ENCODE measurements around the gene PCIF1.

PCIF1 gene

DNA sequence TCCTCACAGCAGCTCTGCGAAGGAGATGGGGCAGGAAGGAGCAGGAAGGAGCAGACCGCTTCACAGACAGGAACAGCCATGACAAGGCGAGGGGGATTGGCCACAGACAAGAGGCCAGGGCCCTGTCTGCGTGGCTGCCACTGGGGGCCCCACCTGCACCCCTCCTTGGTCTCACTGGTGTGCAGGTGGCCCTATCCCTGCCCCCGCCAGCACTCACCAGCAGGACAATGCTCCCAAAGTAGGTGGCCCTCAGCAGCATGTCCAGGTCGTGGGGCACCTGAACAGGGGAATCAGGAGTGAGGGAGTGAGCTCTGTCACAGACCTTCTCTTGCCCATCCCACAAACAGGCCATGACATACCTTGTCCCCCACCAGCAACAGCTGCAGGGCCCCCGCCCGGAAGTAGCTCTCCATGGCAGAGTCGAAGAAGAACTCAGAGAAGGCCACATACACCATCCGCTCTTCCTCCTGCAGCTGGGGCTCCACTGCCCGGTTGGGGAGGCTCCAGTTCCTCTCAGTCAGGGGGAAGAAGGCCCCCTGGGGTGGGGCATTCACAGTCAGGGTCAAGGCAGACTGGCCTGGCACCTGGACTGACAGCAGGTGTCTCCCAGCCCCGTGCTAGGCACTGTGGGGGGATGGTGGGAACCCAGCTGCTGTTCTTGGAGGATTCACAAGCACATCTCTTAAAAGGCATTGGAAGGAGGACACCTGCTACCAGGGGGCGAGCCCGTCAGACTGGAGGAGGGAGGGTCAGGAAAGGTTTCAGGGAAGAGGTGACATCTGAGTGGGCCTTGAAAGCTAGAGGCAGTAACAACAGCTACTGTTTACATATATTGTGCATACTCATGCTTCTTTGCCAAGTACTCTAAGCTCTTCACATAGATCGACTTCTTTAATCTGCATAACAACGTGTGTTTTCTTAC lies 29.6 kb upstream of the PCIF1 start:
- no peak for DNase-seq (ENCODE audit: low read depth in 4 of 4, low spot score in 1 of 4)

DNA sequence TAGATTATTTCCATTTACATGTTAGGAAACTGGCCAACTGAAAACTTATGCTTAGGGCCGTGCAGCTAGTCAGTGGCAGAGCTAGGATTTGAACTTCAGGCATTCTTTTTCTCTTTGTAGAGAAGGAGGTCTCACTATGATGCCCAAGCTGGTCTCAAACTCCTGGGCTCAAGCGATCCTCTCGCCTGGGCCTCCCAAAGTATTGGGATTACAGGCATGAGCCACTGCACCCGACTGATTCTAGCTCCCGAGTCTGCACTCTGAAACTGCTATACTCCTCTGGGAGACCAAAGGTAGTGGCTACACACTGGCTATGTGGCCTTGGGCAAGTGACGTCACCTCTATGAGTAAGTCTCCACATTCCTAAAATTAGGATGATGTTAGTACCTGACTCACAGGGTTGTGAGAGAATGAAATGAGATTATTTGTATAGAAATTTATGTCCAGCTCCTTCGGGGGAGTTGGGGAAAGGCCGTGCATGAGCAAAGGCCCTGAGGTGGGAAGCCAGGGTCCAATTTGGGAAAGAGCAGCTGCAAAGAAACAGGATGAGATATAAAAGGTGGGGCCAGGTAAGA lies 28.9 kb upstream of the PCIF1 start:
- DNase-seq (ENCODE audit: low read depth in 4 of 4, low spot score in 1 of 4): no peak

DNA sequence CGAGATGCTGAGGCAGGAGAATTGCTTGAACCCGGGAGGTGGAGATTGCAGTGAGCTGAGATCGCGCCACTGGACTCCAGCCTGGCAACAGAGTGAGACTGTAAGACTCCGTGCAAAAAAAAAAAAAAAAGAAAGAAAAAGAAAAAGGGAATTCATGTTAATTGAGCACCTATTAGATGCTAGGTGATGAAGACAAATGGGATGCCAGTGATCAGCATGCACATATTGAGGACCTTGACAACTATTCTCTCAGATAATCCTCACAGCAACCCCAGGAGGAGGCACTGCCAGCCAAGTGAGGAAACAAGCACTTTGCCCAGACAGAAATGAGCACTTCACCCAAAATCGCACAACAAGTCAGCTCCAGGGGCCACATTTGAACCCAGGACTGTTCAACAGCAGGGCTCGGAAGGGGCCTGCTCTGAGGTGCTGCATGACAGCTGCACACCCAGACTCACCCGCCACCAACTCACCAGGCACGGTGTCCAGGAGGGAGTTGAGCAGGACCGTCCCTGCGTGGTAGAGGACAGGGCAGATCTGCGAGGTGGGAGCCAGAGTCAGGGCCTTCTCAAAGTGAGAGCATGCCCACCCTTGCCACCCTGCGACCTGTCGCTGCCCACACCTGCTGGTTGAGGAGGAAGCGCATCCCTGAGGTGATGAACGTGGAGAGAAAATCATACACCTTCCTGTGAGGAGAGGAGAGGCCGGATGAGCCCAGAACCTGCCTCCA lies 27.1 kb upstream of the PCIF1 start:
- no peak for DNase-seq (ENCODE audit: low read depth in 4 of 4, low spot score in 1 of 4)

DNA sequence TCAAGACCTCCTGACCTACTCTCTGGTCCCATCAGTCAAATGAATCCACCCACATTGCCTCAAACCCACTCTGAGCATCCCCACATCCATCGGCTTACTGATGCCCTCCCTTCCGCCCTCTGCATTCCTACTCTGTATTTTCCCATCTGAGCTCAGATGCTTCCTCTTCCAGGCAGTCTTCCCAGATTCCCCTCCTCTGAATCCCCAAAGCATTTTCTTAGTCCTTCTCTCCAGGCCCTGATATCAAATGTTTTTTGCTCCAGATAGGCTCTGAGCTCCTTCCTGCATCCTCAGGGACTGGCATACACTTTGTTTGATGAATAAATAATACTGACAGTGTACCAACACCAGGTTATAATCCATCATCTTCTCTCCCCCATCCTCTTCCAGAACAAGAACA lies 26.4 kb upstream of the PCIF1 start:
- no peak for DNase-seq (ENCODE audit: low read depth in 4 of 4, low spot score in 1 of 4)

DNA sequence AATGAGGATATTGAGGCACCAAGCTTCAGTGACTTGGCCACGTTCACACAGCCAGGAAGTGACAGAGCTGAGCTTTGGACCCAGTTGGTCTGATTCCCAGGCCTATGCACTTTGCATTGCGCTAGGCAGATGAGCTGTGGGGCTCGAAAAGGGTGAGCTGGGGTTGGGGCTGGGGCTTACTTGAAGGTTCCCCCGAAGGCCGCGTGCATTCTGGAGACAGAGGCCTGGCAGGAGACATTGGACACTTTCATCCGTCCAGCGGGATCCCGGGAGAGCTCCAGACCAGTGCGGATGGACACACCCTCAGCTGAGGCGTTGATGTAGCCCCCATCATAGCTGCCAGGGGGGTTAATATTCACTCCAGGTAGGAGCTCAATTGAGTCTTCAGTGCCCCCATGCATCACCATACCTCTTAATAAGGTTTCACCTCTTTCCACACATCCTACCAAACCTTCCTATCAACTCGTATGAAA lies 25.1 kb upstream of the PCIF1 start:
- no peak for DNase-seq (ENCODE audit: low read depth in 4 of 4, low spot score in 1 of 4)

DNA sequence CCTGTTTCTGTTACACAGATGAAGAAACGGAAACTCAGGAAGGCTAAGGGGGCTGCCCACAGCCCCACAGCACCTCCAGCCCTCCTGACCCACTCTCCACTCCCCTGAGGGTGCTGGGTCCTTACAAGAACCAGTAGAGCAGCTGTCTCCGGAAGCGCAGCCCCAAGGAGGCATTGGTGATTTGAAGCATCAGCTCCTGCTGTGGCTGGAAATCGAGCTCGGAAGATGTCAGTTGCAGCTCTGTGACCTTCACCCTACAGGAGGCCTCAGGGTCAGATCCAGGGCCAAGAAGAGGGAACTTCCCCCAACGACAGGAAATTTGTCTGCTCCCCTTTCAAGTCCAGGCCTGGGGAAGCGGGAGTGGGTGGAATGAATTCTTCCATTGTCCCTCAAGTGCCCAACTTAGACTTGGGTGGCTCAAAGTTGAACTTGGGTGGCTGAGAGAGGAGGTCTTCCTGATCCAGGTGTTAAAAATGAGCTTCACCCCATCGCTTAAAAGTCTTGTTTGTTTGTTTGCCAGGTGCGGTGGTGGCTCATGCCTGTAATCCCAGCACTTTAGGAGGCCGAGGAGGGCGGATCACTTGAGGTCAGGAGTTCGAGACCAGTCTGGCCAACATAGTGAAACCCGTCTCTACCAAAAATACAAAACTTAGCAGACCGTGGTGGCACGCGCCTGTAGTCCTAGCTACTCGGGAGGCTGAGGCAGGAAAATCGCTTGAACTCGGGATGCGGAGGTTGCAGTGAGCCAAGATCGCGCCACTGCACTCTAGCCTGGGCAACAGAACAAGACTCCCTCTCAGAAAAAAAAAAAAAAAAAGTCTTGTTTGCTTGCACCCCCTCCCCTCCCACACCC lies 24.4 kb upstream of the PCIF1 start:
- DNase-seq (ENCODE audit: low read depth in 4 of 4, low spot score in 1 of 4): no peak

DNA sequence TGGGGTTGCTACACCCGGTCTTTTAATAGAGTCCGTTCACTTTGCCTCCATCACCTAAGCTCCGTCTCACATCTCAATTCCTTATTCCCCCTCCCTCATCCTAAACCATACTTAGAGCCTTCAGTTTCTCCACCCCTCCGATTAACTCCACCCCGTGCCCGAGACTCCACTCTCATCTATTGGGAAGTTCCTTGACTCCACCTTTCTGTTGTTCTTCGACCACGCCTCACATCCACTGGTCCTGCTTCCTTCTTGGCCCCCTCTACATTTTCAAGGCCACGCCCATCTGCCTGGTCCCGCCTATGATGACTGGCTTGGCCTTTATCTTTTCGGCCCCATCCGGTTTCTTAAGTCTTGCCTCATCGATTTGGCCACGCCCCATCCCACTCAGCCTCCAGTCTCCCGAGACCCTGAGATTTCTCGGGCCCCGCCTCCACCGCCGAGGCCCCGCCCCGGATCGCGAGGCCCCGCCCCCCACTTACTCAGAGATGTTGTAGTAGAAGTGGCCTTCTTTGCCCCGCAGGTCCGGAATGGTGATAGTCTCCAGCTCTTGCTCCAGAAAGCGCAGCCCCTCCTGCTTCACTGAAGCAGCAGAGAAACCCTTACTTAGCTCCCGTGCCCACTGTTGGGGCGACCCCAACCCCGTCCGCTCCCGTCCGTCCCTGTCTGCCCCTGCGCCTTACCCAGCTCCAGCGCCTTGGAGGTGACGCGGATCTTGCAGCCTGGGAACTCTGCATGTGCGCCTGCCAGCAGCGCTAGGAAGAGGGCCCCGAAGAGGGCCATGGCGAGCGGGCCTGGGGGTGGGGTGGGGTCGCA lies 23.6 kb upstream of the PCIF1 start:
- peak; percentile 82 to 93 (median 86) for DNase-seq (ENCODE audit: low read depth in 4 of 4, low spot score in 1 of 4)

DNA sequence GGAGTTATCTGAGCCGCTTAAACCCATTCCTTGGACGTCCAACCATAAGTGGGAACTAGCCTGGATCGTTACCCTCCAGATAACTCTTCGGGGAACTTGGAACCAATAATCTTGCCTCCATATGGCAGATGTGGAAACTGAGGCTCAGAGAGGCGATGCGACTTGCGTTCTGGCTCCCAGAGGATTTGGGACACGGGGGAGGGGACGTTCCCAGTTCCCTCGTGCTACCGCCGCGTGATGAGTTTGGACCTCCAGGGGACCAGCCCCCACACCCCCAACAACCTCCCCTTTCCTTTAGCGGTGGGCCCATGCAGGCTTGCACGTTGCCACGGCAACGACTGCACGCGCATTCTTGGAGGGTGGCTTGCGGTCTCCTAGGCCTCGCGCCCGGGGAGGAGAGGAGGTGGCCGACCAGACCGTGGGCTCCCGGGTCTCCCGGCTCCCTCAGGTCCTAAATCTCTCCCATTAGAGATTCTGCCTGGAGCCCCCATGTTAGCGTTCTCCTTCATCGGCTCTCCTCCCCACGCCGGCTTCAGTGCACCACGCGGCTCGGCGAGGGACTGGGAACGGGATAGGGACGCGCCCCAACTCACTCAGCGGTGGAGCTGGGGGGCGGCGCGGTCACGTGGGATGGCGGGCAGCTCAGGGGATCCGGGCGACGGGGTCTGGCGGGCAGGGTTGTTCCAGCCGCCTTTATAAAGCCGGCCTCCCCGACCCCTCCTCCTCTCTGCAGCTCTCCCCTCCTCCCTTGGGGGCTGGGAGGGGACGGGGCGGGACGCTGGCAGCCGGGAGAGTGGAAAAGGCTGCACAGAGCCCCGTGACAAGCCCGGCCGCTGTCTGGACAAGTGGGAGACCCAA lies 22.8 kb upstream of the PCIF1 start, which contains the start of gene PLTP:
TSS of gene PLTP (minus strand) at position 670 of the 858 bp plus-strand sequence. CDS start 703 bp downstream, outside the sequence.
- DNase-seq (ENCODE audit: low read depth in 4 of 4, low spot score in 1 of 4): no peak

DNA sequence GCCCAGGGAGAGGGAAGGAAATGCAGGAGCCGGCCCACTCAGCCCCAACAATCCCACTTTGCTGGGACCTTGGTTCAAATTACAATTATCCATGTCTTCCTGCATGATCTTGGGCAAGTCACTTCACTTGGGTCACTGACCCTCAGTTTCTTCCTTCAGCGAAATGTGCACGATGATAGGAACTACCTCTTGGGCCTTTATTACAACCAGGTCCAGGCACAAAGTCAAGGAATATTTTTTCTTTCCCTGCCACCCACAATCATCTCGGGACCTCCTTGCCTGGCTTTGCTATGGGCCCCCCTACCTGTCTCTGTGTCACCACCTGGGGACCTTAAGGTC lies 22.2 kb upstream of the PCIF1 start:
- DNase-seq (ENCODE audit: low read depth in 4 of 4, low spot score in 1 of 4): no peak

DNA sequence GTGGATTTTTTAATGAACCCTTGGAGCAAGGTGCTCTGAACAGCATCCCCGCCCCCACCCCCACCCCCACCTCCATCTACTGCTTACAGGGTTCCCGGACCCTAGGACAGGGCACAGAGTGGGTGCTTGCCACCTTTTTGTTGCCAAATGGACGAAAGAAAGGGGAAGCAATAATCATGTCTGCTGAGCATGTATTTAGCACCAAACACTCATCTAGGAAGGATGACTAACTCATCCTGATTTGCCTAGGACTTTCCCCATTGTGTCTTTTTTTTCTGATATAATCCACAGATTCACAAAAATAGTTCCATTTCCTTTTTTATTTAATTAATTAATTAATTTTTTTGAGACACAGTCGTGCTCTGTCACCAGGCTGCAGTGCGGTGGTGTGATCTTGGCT lies 21.4 kb upstream of the PCIF1 start:
- no peak for DNase-seq (ENCODE audit: low read depth in 4 of 4, low spot score in 1 of 4)

DNA sequence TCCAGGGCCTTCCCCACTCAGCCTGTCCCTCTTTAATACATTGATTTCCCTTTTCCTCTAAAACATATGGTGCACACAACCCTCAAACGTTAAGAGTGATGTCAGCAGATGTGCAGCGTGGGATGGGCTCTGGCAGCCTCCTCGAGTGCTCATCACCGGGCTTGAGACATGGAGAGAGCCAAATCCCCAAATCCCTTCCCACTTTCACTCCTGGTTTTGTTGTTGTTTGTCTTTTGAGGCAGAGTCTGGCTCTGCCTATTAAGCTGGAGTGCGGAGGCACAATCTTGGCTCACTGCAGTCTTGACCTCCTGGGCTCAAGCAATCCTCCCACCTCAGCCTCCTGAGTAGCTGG lies 16.7 kb upstream of the PCIF1 start:
- DNase-seq (ENCODE audit: low read depth in 4 of 4, low spot score in 1 of 4): no peak

DNA sequence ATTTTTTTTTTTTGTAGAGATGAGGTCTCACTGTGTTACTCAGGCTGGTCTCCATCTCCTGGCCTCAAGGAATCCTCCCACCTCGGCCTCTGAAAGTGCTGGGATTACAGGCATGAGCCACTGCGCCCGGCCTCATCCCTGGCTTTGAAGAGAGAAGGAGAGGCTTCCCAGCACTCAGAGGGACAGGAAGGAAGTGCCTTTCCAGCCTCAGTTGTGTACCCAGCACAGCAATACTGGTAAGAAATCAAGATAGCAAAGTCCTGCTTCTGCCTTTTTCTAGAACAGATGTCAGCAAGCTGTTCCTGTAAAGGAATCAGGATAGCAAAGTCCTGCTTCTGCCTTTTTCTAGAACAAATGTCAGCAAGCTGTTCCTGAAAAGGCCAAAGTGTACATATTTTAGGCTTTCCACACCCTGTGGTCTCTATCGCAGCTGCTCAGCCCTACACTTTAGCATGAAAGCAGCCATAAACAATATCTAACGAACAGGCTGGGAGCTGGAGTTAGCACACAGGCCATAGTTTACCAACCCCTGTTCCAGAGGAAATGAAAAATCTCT lies 16.2 kb upstream of the PCIF1 start:
- DNase-seq (ENCODE audit: low read depth in 4 of 4, low spot score in 1 of 4): no peak

DNA sequence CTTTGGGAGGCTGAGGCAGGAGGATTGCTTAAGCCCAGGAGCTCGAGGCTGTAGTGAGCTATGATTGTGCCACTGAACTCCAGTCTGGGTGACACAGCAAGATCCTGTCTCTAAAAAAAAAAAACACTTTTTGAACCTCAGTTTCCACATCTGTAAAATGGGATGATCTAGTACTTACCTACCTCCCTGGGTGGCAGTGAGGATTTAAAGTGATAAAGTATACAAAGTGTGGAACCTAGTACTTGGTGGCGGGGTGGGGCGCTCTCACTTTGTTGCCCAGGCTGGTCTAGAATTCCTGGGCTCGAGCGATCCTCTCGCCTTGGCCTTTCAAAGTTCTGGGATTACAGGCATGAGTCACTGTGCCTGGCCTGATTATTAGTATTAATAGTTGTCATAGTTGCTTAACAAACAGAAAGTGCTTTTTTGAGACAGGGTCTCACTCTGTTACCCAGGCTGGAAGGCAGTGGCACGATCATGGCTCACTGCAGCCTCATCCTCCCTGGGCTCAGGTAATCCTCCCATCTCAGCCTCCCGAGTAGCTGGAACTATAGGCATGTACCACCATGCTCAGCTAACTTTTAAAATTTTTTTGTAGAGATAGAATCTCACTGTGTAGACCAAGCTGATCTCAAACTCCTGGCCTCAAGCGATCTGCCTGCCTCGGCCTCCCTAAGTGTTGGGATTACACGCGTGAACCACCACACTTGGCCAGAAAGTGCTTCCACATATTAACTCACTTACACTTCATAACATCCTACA lies 15.5 kb upstream of the PCIF1 start:
- DNase-seq (ENCODE audit: low read depth in 4 of 4, low spot score in 1 of 4): no peak

DNA sequence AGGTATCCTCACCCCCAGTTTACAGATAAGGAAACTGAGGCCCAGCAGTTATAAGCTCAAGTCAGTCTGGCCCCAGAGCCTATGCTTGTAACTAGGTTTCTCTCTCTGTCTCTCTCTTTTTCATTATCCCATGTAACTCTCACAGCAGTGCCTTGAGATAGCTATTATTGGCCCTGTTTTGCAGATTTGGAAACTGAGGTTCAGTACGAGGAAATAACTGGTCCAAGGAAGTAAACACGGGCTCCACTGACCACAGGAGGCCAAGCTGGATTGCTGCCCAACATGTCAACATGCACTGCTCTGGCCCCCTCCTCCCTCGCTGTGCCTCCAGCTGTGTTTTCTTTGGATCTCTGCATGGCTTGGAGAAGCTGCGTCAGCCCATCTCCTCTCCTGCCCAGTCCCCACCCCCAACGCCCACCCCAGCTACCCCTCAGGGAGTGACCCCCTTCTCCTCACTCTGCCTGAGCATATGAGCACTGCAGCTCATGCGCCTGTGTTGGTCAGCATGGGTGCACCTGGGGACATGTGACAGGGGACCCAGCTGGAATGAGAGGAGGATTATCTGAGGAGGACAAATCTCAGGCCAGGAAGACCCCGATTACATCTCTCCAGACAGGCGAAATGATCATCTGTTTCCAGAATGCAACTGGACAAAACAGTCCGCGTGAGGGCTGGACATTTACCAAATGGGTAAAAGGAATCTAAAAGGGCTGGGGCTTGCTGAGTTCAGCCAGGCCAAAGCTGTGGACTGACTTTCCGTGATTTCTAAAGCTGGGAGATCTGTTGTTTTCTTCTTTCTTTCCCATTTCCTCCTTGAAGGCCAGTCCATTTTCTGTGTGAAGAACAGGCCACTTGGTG lies 14.7 kb upstream of the PCIF1 start:
- no peak for DNase-seq (ENCODE audit: low read depth in 4 of 4, low spot score in 1 of 4)

DNA sequence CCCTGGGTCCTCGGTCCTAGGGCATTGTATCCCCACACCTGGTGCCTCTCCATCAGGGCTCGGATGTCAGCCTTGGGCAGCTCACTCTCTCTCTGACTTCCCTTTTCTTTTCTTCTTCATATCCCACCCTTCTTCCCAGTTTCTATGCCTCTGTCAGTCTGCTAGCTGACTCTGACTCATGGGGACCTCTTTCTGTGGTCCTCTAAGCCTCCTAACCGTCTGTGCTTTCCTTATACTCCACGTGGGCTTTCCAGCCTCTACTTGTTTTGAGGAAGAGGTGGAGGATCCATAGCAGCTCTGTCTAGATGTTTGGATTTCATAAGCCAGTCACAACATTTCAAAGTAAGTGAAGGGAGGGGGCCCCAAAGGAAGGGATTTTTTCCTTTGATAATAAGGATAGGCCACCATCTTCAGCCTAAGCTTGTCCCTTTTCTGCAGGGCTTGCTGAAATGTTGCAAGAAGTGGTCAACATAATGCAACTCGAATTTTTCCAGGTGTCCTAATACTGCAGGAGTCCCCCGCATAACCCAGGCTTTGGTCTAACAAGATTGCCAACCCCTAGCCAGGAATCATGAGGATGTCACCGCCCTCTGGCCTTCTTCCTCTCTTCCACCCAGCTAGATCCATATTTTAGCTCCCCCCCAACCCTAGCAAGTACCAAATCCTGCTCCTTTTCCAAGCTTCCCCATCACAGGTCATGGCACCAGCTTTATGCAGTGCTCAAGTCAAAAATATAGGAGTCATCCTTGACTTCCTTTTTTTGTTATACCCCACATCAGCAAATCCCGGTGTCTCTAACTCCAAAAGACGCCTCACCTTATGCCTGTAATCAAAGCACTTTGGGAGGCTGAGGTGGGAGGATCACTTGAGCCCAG lies 13.8 kb upstream of the PCIF1 start:
- no peak for DNase-seq (ENCODE audit: low read depth in 4 of 4, low spot score in 1 of 4)
